ENCODE measurements around the gene TANGO6. TPM values are rescaled to one million over a fixed set of nuclear protein-coding genes. Genes with fewer than 3 reads are reported as not detected.

The TANGO6 gene
- total RNA-seq, 2 donors from 2014 or later = 6.4 to 10.9 TPM

DNA sequence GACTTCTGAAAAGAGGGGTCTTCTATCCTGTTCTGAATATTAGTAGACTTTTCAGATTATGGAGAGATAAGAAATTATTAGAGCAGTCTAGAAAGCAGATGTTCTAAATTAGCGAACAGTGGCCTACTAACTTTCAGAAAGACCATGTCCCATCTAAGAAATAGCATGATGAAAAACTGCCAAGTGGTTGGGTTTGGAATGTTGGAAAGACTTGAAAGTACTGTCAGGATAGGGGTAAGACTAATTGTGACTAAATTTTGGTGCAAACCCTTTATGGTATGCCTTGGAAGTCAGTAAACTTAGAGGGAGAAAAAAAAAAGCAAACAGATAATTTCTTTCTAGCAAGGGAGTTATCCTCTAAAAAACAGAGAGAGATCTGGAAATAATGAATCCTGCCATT lies 41.1 kb downstream of the TANGO6 start:
- Histone ChIP-seq H3K36me3 (peaks cover 19% of the 10 kb centered on the region), H3K9me3 (no peaks in the 10 kb centered on the region), H3K4me3 (no peak overlapping the region), H3K27me3 (no peaks in the 10 kb centered on the region), H3K4me1 (no peaks in the 10 kb centered on the region), H3K27ac (no peak overlapping the region)
- TF ChIP-seq, protein P1, sequence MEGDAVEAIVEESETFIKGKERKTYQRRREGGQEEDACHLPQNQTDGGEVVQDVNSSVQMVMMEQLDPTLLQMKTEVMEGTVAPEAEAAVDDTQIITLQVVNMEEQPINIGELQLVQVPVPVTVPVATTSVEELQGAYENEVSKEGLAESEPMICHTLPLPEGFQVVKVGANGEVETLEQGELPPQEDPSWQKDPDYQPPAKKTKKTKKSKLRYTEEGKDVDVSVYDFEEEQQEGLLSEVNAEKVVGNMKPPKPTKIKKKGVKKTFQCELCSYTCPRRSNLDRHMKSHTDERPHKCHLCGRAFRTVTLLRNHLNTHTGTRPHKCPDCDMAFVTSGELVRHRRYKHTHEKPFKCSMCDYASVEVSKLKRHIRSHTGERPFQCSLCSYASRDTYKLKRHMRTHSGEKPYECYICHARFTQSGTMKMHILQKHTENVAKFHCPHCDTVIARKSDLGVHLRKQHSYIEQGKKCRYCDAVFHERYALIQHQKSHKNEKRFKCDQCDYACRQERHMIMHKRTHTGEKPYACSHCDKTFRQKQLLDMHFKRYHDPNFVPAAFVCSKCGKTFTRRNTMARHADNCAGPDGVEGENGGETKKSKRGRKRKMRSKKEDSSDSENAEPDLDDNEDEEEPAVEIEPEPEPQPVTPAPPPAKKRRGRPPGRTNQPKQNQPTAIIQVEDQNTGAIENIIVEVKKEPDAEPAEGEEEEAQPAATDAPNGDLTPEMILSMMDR (IDR thresholded peaks at IDR 0.05) = no peak
- no peak for DNase-seq (ENCODE audit: low spot score)

DNA sequence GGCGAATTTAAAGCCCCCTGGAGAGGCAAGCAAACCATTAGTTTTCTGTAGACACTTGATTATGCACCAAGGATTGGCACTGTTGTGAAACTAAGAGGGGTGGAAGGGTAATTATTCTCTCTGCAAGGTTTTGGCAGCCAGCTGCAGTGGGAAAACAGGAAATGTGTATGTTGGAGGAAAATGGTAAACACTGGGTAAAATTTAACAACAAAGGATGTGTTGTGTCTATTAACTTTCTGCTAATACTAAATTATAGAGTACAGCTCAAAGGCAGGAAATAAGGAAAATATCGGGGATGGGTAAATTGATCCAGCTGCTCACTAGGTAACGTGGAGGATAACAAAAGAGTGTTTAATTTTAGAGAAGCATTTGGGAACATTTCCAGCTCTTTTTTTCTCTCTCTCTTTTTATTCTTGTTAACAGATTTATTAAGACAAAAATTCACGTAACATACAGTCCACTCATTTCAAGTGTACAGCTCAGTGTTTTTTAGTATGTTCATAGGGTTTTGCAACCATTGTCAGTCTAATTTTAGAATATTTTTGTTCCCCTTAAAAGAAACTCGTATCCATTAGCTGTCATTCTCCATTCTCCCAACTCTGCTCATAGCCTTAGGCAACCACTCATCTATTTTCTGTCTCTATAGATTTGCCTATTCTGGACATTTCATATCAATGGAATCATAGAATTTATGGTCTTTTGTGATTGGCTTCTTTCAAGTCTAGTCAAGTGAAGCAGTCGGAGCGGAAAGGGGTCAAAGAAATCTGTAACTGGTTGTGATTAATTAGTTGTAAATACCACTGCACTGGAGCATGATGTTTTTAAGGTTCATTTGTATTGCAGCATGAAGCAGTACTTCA lies 41.8 kb downstream of the TANGO6 start:
- TF ChIP-seq, protein P1 (IDR thresholded peaks at IDR 0.05) = no peak
- Histone ChIP-seq H3K27ac (no peak overlapping the region), H3K4me1 (no peaks in the 10 kb centered on the region), H3K27me3 (no peaks in the 10 kb centered on the region), H3K4me3 (no peak overlapping the region), H3K36me3 (peaks cover 12% of the 10 kb centered on the region), H3K9me3 (no peaks in the 10 kb centered on the region)
- DNase-seq (ENCODE audit: low spot score) = no peak

DNA sequence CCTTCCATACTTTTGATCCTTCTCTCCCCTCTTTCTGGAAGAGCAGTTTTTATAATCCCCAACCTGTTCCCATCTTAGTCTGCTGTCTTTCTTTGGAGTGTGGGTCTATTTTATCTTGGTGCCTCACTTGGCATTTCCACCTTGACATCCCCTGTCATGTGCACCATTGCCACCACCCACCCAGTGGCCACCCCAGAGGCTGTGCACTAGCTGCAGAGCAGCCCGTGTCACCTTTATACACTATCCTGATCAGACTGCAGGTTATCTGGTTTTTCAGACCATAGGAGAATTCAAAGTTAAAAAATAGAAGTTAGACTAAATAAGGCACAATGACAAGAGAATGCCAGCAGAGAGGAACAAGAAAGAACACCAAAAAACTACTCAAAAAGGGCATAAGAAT lies 43.8 kb downstream of the TANGO6 start:
- TF ChIP-seq, protein P1 (IDR thresholded peaks at IDR 0.05) = no peak
- no peaks in the 10 kb centered on the region for H3K4me1 ChIP-seq

DNA sequence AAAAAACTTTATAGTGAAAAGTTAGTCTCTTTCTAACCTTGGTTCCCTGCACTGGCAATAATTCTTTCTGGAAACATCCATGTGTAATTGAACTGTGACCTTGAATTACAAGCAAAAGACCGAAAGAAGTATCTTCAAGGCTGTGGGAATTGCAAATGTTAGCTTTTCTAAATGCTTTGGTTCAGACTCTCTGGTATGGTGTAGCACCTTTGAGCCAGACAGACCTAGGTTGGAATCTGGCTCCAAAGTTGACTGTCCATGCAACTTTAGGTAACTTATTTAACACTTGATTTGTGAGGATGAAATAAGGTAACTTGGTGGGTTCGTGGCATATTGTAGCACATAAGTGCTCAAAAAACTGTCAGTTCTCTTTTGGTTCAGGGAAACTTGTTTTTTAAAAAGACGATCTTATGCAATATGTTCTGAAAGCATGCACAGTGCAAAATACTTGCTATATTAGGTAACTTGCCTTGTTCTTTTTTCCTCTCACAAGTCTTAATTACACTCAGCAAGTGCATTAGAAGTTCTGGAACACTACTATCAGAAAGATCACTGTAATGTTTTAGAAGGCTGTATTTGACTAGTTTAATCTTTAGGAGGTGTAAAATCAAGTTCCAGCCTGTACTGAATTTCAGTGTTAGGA lies 46.3 kb downstream of the TANGO6 start:
- Histone ChIP-seq H3K9me3 (no peaks in the 10 kb centered on the region), H3K36me3 (peaks cover 7% of the 10 kb centered on the region), H3K4me1 (no peaks in the 10 kb centered on the region), H3K4me3 (no peak overlapping the region), H3K27ac (no peak overlapping the region), H3K27me3 (no peaks in the 10 kb centered on the region)
- DNase-seq (ENCODE audit: low spot score) = no peak
- TF ChIP-seq, protein P1 (IDR thresholded peaks at IDR 0.05) = no peak

More for the DNA sequence above, 43.8 kb downstream of the TANGO6 start:
- no peaks in the 10 kb centered on the region for H3K9me3 ChIP-seq
- peaks cover 3% of the 10 kb centered on the region for H3K36me3 ChIP-seq
- DNase-seq (ENCODE audit: low spot score) = no peak
- no peak overlapping the region for H3K4me3 ChIP-seq
- H3K27me3 ChIP-seq = no peaks in the 10 kb centered on the region
- H3K27ac ChIP-seq = no peak overlapping the region

DNA sequence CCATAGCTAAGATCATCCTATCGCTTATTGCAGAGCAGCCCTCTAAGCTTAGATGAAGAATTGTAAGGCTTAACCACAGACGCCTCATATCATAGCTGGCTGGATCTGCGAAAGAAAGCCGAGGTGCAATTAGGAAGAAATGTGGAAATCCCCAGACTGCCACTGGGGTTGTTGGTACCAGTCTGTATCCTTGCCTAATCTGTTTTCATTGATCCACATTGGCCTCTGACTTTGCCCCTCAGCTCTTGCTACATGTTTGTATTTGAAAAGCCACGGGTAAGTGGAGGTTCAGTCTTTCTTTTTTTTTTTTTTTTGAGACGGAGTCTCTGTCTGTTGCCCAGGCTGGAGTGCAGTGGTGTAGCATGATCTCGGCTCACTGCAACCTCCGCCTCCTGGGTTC lies 48.9 kb downstream of the TANGO6 start:
- Histone ChIP-seq H3K27me3 (no peaks in the 10 kb centered on the region), H3K9me3 (no peaks in the 10 kb centered on the region), H3K4me1 (no peaks in the 10 kb centered on the region), H3K27ac (no peak overlapping the region), H3K4me3 (no peak overlapping the region), H3K36me3 (peaks cover 7% of the 10 kb centered on the region)
- TF ChIP-seq, protein P1 (IDR thresholded peaks at IDR 0.05) = no peak
- no peak for DNase-seq (ENCODE audit: low spot score)

Data from right atrium auricular region (tissue), 2 donors.